Hematopoietic multipotent progenitor cell (in vitro differentiated cells): ENCODE measurements around the gene GJA5. TPM values are rescaled to one million over a fixed set of nuclear protein-coding genes. Genes with fewer than 3 reads are reported as not detected.

ENCODE experiments used
- DNase-seq, 3 donors: peaks; one replicate each; pipeline ENCODE4 v3.0.0-alpha.2; 2011 to 2015; ENCODE audit warnings: low read depth in 2 of 3, low spot score in 2 of 3
- total RNA-seq: library from RNA; depleted of rRNA; stranded (reverse); fragments of >200 nt; gene quantifications from one replicate; pipeline ENCODE4 v1.2.3, GENCODE V29; 2012

GJA5 gene
- total RNA-seq, 1 donor: not detected

DNA sequence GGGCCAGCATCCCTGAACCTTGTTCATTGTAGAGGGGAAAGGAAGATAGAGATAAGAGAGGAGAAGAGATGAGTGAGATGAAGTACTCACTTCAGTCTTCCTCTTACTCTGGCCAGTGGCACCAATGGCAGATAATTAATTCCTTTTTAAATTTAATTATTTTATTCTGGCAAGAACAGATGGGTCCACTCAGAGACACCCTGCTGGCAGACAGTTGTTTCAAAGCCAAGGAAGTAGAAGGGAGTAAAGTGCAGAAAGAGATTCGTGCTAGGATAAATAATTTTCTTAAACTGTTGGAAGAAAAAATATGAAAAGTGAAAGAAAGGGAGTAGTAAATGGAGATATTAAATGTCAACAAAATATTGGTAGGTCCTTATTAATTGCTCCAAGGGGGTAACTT is 7.7 kb upstream of the GJA5 start:
- DNase-seq: no peak

DNA sequence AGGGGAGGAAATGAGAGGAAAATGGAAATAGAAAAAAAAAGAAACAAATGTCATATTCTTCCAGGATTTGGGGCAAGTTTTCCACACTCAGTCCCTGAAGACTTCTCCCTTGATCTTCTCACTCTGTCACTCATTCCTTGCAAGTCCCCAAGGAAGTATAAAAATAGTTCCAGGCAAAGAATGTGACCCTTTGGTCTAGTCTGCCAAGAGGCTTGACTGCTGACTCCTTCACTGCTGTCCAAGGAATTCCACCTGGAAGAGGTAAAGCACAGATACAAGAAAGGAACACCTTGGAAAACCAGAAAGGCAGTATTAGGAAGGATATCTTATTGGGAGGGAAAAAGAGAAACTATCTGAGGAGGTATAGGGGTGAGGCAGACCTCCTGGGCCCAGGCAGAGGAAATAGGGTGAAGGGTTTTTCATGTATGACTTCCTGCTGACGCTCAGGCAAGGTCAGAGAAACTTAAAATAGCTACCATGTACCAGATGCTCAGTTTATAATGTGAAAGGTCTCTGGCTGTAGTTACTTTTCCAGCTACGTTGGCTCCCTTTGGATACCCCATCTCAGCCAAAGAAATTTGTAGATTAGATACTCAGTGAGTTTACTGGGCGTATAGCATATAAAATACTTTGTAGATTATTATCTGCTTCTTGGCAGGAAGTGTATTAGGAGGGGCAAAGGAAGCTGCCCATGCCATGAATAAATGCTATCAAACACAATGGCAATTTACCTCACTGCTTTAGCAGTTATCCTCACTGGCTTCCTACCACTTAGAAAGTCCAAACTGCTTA is 2.0 kb upstream of the GJA5 start:
- DNase-seq: peak in 2 of 3 donors; percentile 6 to 19

DNA sequence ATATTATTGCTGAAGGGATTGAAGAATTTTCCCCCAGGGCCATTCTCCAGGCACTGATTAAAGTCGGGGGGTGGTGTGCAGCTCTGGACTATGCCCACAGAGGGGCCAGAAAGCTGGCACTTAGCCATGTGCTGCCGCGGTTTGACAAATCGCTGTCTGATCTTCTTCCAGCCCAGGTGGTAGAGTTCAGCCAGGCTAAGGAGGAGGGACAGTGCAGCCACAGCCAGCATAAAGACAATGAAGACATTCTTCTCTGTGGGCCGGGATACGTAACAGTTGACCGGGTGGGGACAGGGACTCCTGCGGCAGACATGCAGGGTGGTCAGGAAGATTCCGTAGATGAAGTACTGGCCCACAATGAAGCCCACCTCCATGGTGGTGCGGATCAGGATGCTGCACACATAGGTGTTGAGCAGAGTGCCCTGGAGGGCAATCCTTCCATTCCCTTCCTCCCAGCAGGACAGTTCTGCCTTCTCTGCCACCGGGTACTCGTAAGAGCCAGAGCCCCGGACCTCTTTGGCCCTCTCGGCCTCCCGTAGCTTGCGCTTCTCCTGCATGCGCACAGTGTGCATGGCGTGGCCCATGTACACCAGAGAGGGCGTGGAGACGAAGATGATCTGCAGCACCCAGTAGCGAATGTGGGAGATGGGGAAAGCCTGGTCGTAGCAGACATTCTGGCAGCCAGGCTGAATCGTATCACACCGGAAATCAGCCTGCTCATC is 1.9 kb downstream of the GJA5 start:
- DNase-seq: no peak

DNA sequence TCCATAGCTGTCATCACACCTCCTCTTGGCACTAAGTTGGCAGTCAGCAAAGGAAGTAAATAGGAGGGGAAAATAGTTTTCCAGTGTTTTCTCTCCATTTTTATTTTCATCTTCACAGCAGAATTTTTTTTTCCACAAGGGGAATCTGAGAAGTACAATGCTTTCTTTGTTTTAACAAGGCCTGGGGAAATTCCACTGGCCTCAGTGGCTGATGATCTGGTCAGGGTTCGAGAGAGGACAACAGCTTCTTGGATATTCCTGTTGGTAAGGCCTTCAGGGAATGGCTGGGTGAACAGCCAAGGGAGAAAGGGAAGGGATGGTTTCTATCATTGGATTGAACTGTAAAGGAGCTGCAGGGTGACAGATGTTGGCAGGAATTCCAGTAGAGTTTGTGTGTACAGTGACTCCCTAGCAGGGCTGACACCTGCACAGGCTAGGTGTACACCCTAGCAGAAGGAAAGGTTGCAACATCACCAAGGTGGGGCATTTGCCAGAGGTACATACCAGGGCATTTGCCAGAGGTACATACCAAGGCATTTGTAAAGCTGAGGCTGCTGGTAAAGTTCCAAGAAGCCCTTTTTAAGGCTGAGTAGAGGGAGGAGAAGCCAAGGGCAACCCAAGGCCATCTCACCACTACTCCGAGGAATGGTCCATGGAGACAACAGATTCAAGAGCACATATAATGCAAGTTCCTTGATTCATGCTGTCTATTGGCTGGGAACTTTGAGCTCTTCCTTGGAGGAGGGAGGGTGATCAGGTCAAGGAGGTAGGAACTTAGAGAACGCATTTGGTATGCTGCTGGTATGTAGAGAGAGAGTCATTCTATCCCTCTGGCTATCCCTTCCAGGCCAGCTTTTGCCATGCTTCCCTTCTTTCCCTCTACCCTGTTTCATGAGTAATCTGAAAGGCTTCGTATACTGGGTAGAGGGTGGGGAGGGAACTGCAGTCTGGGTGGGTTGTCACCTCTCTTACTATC is 3.1 kb downstream of the GJA5 start:
- DNase-seq: no peak

DNA sequence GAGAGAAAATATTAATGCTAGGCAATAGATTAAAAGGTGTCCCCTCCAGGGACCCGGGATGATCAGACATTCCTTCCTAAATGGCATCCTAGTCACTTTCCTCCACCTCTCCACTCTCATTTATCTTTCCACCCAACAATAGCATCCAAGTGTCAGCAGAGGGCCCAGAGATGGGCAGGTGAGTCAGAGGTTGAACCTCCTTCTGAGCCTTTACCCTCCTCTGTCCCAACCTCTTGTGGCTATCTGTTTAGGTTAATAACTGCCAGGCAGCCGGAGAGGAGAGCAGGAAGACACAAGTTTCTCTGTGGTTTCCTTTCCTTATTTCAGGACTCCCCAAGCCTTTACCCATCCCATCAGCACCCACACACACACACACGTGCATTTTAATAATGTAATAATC is 4.1 kb downstream of the GJA5 start:
- no peak for DNase-seq

DNA sequence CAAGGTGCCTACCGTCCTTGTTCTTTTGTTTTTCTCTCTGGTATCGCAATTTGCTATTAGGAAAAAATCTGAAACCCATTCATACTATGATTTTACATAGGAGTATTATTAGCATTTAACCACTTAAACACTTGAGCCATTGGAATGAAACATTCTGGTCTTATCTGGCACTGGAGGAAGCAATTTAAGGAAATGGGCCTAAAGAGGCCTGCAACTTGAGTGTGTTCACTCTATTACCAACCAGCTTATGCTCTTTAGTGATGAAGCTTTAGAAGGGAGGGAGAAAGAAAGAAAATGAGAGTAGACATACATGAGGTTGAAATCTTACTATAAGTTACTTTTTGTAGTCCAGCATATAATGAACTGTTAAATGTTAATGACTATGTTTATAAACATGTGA is 5.7 kb downstream of the GJA5 start:
- DNase-seq: no peak

DNA sequence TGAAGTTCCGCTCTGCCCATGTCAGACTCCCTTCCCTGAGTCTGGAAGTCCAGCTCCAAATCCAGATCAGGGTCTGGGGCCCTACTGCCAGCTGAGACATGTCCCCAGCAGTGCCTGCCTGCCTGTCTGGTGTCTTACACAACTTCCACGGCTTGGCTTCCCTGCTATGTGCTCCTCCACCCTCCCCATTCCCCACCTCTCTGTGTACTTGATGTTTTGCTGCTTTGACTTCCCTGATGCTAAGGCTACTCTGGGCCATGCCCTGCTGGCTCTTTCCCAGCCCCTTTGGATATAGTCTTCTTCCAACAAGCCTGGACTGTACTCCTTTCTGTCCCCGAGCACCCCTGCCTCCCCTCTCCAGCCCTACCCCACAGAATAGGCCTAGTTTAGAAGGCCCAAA is 7.3 kb downstream of the GJA5 start:
- no peak for DNase-seq

DNA sequence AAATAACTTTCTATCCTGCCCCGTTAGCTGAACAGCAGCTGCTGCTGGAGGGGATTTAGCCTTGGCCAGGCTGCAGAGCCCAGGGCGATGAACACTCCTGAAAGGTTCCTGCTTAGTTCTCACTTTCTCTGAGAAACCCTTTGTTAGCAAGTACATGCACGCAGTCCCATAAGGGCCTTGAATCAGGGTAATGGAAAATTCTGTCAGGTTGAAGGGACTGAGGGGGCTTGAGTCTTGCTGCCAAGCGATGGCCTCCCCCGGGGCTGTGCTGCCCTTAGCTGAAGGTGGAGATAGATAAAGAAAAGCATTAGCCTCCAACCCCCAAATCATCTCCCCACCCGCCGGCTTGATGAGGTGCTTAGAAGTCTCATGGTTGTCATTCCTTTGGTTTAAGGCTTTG is 7.9 kb downstream of the GJA5 start:
- no peak for DNase-seq

DNA sequence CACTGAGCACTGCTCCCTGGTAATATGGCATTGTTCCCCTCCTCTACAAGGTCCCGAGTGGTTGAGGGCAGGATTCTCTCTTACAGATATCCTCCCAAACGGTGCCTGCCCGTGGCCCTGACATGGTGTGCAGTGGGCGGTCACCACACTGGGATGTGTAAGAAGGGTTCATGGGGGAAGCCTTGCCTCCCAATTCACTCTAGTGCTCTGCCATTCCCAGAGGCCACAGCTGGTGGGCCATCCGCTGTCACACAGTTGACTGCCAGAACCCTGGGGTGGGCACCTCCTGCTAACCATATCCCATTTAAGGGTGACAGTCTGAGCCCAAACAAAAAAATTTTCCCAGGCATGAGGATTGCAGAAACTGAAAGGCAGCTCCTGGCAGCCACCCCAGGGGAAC is 9.1 kb downstream of the GJA5 start:
- DNase-seq: no peak

DNA sequence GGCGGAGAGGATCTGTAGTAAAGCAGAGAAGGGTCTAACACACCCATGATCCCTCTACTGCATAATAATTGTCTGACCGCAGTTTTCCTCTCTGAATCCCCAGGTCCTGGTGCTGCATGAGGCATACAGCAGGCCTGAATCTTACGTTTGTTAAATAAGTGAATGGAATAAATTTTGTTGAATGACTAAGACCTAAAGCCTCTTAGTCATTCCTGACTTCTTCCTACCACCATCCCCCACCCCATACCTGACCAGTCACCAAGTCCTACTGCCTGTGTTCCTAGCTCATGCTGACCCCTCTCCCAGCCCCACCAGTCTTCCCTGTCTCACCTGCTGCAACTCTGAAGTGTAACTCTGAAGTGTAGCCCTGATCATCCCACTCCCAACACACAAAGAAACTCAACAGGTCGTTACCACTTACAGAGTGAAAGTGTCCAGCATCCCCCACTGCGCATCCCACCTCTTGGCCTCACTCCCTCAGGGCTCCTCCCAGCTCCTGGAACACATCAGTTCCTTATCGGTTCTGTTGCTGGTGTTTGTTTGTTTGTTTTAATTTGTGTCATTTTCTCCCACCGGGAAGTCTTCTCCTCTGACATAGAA is 9.7 kb downstream of the GJA5 start:
- DNase-seq: no peak

DNA sequence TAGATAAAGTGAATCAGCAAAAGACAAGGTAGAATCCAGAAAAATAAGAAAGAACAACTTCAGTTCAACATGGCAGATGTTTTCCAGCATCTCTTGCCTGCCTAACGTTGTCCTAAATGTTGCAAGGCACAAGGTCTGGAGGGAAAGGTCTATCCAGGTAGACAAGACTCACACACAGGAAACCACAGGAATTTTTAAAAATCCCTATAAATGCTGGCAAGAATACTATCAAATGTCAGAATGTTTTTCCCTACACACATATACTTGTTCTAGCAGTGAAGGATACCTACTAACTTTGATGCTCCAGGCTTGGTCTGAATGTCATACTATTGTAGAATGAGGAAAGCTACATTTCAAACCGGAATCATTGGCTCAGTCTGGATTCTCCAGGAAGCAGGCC is 10.6 kb downstream of the GJA5 start:
- no peak for DNase-seq

DNA sequence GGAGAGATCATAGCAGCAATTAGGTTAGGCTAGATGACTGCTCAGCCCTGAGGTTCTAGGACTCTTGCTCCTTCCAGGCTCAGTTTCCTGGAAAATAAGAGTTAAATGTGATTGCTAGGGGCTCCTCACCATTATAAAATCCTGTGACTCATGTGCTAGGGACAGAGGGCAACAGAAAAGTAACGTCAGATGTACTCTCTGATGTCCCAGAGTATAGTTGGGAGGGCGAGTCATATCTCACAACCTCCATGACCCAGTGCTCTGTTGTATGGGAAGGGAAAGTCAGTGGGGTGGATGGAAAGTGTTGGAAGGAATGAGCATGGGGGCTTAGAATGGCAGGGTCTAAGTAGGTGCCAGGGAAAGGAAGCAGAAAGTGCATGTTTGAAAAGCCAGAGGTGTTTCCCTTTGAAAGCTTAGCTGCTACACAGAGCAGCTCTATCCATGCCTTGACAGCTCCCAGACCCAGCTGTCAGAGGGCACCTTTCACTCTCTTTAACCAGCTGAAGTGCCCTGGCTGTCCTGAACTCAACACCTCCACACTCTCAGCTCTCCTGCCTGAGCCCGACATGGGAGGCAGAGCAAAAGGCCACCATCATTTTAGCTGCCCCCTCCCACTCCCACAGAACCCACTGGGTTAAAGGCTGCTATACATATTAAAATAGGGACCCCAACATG is 11.6 kb downstream of the GJA5 start:
- DNase-seq: no peak

DNA sequence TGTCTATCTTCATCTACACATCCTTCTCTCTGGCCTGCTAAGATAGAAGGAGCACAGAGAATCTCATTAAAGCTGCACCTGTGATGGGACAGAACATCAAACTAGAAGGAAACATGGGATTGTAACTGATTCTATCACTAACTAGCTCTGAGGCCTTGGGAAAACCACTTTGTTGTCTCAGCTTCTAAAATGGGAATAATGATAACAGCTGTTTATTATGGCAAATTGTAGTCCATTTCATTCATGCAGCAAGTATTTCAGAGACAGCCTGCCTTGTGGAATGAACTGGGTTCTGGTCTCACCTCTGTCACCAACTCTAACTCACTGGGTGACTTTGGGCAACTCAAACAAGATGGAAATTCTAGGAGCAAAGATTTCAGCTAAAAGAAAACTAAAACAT is 12.4 kb downstream of the GJA5 start:
- DNase-seq: no peak

DNA sequence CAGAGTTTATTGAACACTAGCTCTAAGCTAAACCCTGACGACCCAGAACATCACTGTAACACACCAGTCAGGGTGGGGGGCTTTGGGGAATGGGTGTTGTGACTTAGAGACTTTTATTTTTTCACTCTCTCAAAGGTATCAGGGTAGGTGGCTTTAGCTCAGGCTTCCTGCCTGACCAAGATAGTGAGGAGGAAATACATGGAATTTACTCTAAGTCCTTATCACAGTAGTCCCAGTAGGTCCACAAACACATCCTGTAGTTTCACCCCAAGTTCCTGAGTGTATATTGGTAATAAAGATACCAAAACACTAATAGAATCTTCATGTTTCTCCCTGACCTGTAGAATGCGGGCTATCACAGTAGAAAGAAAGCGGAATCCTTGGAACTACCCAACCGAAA is 15.1 kb downstream of the GJA5 start:
- no peak for DNase-seq

DNA sequence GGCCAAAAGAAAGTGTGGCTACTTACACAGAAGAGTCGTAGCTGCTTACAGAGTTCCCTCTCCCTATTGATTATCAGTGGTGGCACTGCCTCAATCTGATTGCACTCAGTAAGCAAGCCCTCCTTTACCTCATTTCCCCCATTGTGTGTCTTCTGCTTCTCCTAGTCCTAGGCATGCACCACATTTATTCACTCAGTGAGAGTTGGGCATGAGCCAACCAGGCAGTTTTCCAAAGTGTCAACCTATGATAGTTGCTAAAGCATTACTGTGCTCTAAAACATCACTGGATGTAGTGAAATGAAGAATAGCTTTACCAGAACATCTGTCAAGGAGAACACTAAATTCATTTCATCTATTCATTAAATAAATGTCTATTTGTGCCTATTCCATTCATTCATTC is 19.3 kb downstream of the GJA5 start:
- no peak for DNase-seq

DNA sequence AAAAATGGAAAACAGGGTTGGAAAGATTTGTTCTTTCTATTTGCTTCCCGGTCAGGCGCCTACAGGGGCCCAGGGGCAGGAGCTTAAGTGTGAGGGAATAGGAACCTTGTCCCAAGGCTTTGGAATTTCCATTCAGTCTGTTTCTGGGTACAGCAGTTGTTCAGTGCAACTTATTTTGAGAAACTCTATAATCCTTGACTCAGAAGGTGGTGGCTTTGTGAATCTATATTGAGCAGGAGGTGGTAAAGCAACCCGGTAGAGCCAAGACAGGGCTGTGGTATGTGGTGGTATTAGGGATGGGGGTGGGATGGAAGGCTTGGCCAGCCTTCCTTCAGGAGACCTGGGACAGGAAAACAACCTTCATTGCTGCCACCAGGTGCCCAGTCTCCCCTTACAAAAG is 20.0 kb downstream of the GJA5 start:
- DNase-seq: no peak

DNA sequence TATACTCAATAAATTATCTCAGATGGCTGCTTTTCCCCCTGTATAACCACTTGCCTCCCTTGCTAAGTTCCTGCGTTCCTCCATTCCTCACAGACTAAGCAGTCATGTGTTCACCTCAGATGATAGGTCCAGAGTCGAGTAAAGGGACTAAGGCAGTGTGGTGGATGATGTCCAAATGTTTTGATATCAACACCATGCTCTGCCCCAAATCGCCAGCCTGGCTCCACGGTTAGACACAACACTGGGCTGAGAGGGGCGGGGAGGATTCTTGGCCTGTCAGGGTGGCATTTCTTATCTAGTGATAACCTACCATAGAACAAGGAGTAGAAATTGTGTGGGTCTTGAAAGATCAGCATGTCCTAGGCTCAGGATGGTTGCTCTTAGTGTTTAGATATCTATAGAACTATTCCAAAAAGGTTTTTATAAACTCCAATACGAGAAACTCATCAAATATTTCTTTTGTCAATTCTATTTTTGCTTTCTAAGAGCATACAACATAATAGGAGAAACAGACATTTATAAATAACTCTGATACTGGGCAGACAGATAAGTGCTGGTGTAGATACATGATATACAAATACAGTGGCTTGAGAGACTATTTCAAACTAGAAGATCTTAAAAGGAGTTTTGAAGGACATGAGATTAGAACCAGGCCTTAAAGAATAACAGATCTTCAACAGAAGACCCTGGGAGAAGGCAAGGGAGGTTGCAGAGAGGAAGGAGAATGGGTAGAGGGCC is 21.5 kb downstream of the GJA5 start:
- DNase-seq: no peak

DNA sequence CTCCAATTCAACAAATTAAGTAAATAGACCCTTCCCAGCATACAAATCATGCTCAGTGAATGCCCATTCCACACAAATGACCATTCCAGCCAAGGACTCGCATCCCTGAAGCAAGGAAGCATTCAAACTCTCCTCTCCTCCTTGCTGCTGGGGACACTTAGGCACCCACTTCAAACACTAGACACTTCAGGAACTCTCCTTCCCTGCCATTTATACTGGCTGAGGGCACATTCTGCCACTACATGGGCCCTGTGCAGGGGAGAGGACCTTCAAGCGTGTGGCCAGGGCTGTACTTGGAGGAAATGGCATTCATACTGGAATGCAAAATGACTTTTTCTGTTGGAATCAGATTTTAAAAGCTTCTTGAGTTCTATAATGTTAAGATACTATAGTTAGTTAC is 22.3 kb downstream of the GJA5 start:
- no peak for DNase-seq

DNA sequence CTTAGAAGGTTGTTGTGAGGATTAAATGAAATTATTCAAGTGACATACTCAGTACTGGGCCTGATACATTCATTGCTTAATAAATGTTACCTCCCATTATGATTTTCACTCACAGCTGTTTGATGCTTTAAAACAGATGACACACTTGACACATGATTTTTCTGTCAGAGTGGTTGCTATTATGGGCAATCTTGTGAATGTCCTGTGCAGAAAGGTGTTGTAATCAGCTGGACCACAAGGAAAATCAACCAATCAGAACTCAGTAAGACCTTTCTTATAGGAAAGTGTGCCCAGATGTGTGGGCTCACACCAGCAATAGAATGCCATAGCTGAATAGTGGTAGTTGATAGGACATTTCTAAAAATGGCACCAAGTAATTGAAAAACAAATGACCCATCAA is 23.5 kb downstream of the GJA5 start:
- no peak for DNase-seq

DNA sequence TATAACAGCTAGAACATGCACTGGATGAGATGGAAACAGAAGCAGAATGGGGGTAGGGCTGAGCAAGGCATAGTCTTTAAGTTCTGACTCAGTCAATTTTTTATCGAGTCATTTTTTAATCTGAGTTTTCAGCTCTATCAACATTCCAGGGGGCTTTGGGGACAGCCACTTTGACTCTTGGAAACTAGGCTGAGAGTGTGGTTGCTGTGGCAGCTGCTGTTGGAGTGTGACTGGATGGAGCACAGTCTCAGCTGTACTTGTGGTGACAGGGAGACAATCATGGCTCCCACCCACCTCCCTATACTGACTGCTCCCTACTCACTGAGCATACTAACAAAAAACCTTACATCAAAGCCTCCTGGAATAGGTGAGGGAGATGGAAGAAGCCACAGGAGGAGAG is 25.0 kb downstream of the GJA5 start:
- no peak for DNase-seq
